ENCODE data around the gene ZFP36L1. TPM values are rescaled to one million over a fixed set of nuclear protein-coding genes. Genes with fewer than 3 reads are reported as not detected.

The ZFP36L1 gene
- total and polyA plus RNA-seq, 2 donors (not counting 3 experiments of a cell fraction or from before 2014, with no cell fraction given), result 46.0 to 89.6 TPM

DNA sequence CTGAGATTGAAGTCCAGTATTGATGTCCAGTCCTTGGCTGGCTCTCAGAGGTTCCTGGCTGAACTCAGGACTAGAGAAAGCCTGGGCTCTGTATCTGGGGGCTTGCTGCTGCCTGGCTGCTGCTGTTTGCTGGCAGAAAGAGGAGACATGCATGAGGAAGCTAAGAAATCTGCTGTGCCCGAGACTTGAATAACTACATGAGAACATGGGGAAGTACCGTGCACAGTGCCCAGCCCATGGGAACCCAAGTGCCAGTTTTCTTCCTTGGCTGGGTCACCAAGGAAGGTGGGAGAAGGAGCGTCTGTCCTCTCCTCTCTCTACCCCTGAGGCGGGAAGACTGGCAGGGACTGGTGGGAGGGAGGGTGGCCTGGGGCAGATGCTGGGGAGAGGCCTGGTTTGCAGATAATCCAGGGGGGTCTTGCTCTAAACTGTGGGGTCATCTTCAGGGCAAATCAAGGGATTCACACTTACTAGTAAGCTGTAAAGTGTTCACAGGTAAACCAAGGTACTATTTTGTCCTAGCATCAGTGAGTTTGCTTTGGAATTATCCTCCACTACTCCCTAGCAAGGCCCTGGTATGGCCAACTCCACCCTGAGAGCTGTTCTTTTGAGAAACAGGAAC lies 13.8 kb upstream of the ZFP36L1 start:
- ChIA-PET POLR2A (interaction anchor here (0.9 to 2.3 kb wide), 2 partner anchors 13 to 17 kb away, joined by 4 to 16 read pairs; partner anchors contain the start of gene ZFP36L1), CTCF (interaction anchor here (0.8 to 1.9 kb wide), 4 partner anchors 10 to 872 kb away, joined by 3 to 12 read pairs (median 8); partner anchors contain the start of gene ZFP36L1)
- Histone ChIP-seq H3K4me2 (ENCODE audit: insufficient read depth, low read length) (no peak overlapping the region), H3K9me1 (replicated peaks; ENCODE audit: control insufficient read depth, extremely low read depth, insufficient read depth, low read length) (no peaks in the 10 kb centered on the region), H3K9ac (replicated peaks; ENCODE audit: extremely low read depth, insufficient read depth, low read length) (no peak overlapping the region), H3K36me3 (ENCODE audit: control insufficient read depth in 2 of 2, extremely low read depth in 1 of 2, insufficient read depth in 2 of 2, low read length in 2 of 2) (no peaks in the 10 kb centered on the region), H3K4me1 (ENCODE audit: control insufficient read depth, extremely low read depth, insufficient read depth, low read length) (peaks cover 6% of the 10 kb centered on the region), H4K20me1 (replicated peaks; ENCODE audit: control insufficient read depth, extremely low read depth, insufficient read depth, low read length) (no peaks in the 10 kb centered on the region), H2AFZ (ENCODE audit: low read depth, low read length) (peak overlapping the region; percentile 70), H3K27me3 (ENCODE audit: control insufficient read depth in 2 of 2, insufficient read depth in 2 of 2, low read length in 2 of 2) (no peaks in the 10 kb centered on the region), H3K9me3 (replicated peaks; ENCODE audit: control insufficient read depth, insufficient read depth, low read length) (no peaks in the 10 kb centered on the region), H3K79me2 (ENCODE audit: control insufficient read depth, insufficient read depth, low read length) (no peaks in the 10 kb centered on the region), H3K4me3 (replicated peaks in 1 of 3; ENCODE audit: insufficient read depth in 1 of 3, low read depth in 1 of 3, low read length in 3 of 3) (no peak overlapping the region), H3K27ac (ENCODE audit: insufficient read depth, low read depth, low read length) (no peak overlapping the region)
- FAIRE-seq, result no peak
- dilution Hi-C loops (cut with MboI; ENCODE audit: extremely low pct_ligation_motif_present, low sequenced_read_pairs) (loop anchor here (25.0 kb wide), 1 partner anchor 869 kb away; no protein-coding TSS in a partner anchor), intact Hi-C loops (cut with micrococcal nuclease) (no loop called here)
- DNase-seq (ENCODE audit: low read depth, low spot score), result no peak
- TF ChIP-seq EZH2 (IDR thresholded peaks at IDR 0.05; ENCODE audit: borderline replicate concordance, low read depth, low read length, severe bottlenecking), result no peak
- TF ChIP-seq, protein P1, sequence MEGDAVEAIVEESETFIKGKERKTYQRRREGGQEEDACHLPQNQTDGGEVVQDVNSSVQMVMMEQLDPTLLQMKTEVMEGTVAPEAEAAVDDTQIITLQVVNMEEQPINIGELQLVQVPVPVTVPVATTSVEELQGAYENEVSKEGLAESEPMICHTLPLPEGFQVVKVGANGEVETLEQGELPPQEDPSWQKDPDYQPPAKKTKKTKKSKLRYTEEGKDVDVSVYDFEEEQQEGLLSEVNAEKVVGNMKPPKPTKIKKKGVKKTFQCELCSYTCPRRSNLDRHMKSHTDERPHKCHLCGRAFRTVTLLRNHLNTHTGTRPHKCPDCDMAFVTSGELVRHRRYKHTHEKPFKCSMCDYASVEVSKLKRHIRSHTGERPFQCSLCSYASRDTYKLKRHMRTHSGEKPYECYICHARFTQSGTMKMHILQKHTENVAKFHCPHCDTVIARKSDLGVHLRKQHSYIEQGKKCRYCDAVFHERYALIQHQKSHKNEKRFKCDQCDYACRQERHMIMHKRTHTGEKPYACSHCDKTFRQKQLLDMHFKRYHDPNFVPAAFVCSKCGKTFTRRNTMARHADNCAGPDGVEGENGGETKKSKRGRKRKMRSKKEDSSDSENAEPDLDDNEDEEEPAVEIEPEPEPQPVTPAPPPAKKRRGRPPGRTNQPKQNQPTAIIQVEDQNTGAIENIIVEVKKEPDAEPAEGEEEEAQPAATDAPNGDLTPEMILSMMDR (IDR thresholded peaks at IDR 0.05; ENCODE audit: extremely low read depth in 1 of 2, insufficient read depth in 1 of 2, low read depth in 1 of 2, low read length in 2 of 2), result no peak
- TF ChIP-seq FOS (IDR thresholded peaks at IDR 0.05; ENCODE audit: borderline replicate concordance, insufficient read depth, low read length), result no peak
- no TSS peak for BruUV-seq (replicated peaks)

DNA sequence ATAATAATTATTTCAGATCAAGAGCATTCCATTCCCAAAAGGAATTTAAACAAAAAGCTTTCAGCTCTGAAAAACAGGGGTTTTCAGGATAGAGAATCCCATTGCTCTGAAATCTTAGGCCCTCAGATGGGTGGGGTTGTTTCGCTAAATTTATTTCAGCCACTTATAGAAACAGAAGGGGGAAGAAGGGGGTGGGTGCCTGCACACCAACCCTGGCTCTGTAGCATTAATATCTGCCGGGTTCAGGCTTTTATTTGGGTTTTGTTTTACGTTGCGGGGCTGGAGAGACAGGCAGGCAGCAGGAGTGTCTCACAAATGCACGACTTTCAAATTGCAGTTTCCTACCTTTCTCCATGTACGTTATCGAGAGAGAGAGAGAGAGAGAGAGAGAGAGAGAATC lies 12.5 kb upstream of the ZFP36L1 start:
- POLR2A ChIA-PET, result no interaction called here
- Histone ChIP-seq H3K79me2 (ENCODE audit: control insufficient read depth, insufficient read depth, low read length) (no peaks in the 10 kb centered on the region), H3K9ac (replicated peaks; ENCODE audit: extremely low read depth, insufficient read depth, low read length) (no peak overlapping the region), H4K20me1 (replicated peaks; ENCODE audit: control insufficient read depth, extremely low read depth, insufficient read depth, low read length) (no peaks in the 10 kb centered on the region), H3K27ac (ENCODE audit: insufficient read depth, low read depth, low read length) (no peak overlapping the region), H3K4me2 (ENCODE audit: insufficient read depth, low read length) (no peak overlapping the region), H3K9me1 (replicated peaks; ENCODE audit: control insufficient read depth, extremely low read depth, insufficient read depth, low read length) (no peaks in the 10 kb centered on the region), H3K27me3 (ENCODE audit: control insufficient read depth in 2 of 2, insufficient read depth in 2 of 2, low read length in 2 of 2) (no peaks in the 10 kb centered on the region), H3K4me1 (ENCODE audit: control insufficient read depth, extremely low read depth, insufficient read depth, low read length) (peaks cover 6% of the 10 kb centered on the region), H3K4me3 (replicated peaks in 1 of 3; ENCODE audit: insufficient read depth in 1 of 3, low read depth in 1 of 3, low read length in 3 of 3) (no peak overlapping the region), H2AFZ (ENCODE audit: low read depth, low read length) (no peak overlapping the region), H3K9me3 (replicated peaks; ENCODE audit: control insufficient read depth, insufficient read depth, low read length) (no peaks in the 10 kb centered on the region), H3K36me3 (ENCODE audit: control insufficient read depth in 2 of 2, extremely low read depth in 1 of 2, insufficient read depth in 2 of 2, low read length in 2 of 2) (no peaks in the 10 kb centered on the region)
- CTCF ChIA-PET, result interaction anchor here (1.5 kb wide), 1 partner anchor 11 kb away, joined by 3 read pairs; no protein-coding TSS in a partner anchor
- BruUV-seq (replicated peaks), result no TSS peak
- DNase-seq (ENCODE audit: low read depth, low spot score), result no peak
- FAIRE-seq, result no peak
- intact Hi-C loops (cut with micrococcal nuclease), result no loop called here
- no peak for TF ChIP-seq GATA2 (IDR thresholded peaks at IDR 0.05; ENCODE audit: insufficient read depth, insufficient read length, low read depth, low read length)
- no peak for TF ChIP-seq POLR2A (IDR thresholded peaks at IDR 0.05; ENCODE audit: low read depth, low read length)
- no peak for TF ChIP-seq FOS (IDR thresholded peaks at IDR 0.05; ENCODE audit: borderline replicate concordance, insufficient read depth, low read length)
- TF ChIP-seq, protein P2, sequence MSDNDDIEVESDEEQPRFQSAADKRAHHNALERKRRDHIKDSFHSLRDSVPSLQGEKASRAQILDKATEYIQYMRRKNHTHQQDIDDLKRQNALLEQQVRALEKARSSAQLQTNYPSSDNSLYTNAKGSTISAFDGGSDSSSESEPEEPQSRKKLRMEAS (IDR thresholded peaks at IDR 0.05; ENCODE audit: insufficient read depth, insufficient read length), result no peak
- TF ChIP-seq JUN (IDR thresholded peaks at IDR 0.05; ENCODE audit: borderline replicate concordance, insufficient read depth, insufficient read length, low read depth), result no peak
- no peak for TF ChIP-seq EZH2 (IDR thresholded peaks at IDR 0.05; ENCODE audit: borderline replicate concordance, low read depth, low read length, severe bottlenecking)
- TF ChIP-seq, protein P1 (IDR thresholded peaks at IDR 0.05; ENCODE audit: extremely low read depth in 1 of 2, insufficient read depth in 1 of 2, low read depth in 1 of 2, low read length in 2 of 2), result no peak
- no peak for TF ChIP-seq MYC (IDR thresholded peaks at IDR 0.05; ENCODE audit: low read depth, low read length)
- TF ChIP-seq POLR2AphosphoS5 (IDR thresholded peaks at IDR 0.05; ENCODE audit: insufficient read depth, low read depth, low read length), result no peak
- dilution Hi-C loops (cut with MboI; ENCODE audit: extremely low pct_ligation_motif_present, low sequenced_read_pairs), result loop anchor here (25.0 kb wide), 1 partner anchor 868 kb away; no protein-coding TSS in a partner anchor

Measured in endothelial cell of umbilical vein (primary cell).